ENCODE results near the gene TPSD1.
A peak's percentile ranks its signal among the peaks of the same experiment; 100 is the strongest.
"Not testable (repeated sequence)": the region's sequence is repeated elsewhere in the genome, so short reads cannot be mapped to it uniquely, and the experiment has no call there.

The TPSD1 gene

GRCh38 chr16:1283996-1284616, 28.2 kb downstream of the TPSD1 start:
- no peak for DNase-seq

DNA sequence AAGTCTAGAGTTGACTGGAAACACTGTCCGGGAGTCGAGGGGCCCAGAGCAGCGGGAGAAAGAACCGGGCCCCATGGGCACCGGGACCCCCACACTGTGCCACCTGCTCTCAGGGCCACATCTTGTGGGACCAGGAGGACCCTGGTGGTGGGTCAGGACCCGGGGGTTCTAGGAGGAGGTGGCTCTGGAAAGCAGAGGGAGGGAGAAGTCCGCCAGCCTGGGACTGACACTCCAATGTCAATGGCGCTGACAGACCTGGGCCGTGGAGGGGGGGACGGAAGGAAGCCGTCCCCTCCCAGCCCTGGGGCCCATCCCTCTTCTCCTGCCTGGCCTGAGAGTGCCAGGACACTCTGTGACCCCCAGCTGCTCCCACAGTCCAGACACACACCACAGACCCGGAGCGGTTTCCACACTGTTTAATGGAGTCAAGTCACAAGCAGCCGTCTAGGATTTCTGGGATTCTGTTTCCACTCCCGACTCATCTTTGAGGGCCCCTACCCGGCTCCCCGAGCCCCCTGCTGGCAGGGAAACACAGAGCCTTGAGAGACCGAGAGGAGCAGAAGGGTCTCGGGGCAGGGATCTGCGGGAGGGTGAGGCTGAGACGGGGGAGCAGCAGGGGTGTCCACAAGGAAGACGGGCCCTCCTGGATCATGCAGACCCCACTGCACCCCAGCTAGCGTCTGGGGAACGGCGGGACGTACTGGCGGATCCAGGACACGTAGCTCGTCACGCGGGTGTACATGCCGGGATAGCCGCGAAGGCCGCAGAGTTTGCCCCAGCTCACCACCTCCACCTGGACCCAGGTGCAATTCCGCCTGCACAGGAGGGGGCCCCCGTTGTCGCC, 30.0 kb downstream of the TPSD1 start:
- no peak for DNase-seq

- DNase-seq = no peak
Observed at GRCh38 chr16:1286513-1287094, 30.7 kb downstream of the TPSD1 start.

GRCh38 chr16:1287982-1288670, 32.3 kb downstream of the TPSD1 start:
- DNase-seq = no peak

GRCh38 chr16:1288813-1289476, 33.1 kb downstream of the TPSD1 start:
- DNase-seq = no peak

- DNase-seq = no peak
Observed at GRCh38 chr16:1289477-1289866, 33.6 kb downstream of the TPSD1 start.

DNA sequence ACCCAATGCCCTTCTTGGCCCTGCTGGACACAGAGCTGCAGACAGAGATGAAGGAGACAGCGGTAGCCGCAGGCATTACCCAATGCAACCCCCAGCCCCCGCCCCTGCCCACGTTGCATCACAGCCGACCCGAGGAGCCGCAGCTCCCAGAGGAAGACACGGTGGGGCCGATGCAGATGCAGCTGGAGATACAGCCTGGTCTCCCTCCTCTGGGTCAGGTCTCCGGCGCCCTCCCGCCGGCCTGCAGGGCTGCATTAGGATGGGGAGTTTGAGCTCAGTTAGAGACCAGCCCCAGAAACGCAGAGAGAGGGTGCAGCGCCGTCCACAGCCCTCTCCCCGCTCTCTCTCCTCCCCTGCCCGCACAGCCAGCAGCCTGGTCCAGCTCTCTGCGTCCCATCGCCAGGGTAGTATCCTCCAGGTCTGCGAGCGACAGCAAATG, 34.2 kb downstream of the TPSD1 start:
- no peak for DNase-seq

- peak; percentile 86 for DNase-seq
Observed at GRCh38 chr16:1290860-1291575, 35.1 kb downstream of the TPSD1 start.

DNA sequence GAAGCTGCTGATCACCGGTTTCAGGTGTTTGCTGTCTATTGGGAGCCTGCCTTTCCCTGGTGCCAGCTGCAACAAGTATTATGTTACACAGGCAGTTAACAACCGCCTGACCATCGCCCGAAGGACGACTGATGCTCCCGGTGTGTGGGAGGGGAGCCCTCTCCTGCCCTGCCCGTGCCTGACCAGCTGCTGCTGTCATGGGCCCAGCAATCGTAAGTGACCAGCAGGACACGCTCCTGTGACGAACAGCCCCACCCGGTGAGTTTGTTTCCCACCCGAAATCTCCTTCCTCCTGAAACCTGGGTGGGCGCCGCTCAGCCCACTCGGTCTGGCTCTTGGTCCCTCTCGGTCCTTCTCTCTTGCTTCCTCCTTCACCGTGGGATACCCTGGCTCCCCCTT, 35.7 kb downstream of the TPSD1 start:
- no peak for DNase-seq

GRCh38 chr16:1292208-1292607, 36.3 kb downstream of the TPSD1 start:
- not testable (repeated sequence) for DNase-seq

DNA sequence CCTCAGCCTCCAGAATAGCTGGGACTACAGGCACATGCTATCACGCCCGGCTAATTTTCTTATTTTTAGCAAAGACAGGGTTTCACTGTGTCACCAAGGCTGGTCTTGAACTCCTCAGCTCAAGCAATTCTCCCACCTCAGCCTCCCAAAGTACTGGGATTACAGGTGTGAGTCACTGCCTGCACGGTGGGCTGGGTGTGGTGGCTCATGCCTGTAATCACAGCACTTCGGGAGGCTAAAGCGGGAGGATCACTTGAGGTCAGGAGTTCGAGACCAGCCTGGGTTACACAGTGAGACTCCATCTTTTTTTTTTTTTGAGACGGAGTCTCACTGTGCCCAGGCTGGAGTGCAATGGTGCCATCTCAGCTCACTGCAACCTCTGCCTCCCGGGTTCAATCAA, 36.9 kb downstream of the TPSD1 start:
- DNase-seq = not testable (repeated sequence)

- no peak for DNase-seq
Observed at GRCh38 chr16:1293921-1294656, 38.2 kb downstream of the TPSD1 start.

- DNase-seq = no peak
Observed at GRCh38 chr16:1295465-1295864, 39.6 kb downstream of the TPSD1 start.

GRCh38 chr16:1296688-1297017, 40.8 kb downstream of the TPSD1 start:
- not testable (repeated sequence) for DNase-seq

GRCh38 chr16:1297018-1297696, 41.3 kb downstream of the TPSD1 start:
- no peak for DNase-seq

- DNase-seq = no peak
Observed at GRCh38 chr16:1298406-1298805, 42.5 kb downstream of the TPSD1 start.

- no peak for DNase-seq
Observed at GRCh38 chr16:1299012-1299867, 43.4 kb downstream of the TPSD1 start.

DNA sequence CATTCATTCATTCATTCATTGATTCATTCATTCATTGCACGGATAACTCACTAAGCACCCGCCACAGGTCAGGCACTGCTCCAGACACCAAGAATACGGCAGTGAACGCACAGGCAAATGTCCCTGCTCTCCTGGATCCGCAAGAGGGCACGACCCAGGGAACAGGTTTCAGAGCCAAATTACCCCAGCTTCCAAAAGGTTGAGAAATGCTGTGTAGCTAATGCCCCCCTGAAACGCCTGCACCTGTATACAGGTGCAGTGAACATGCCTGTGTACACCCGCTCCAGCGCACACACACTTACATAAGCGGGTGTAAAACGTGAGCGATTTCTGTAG, 44.0 kb downstream of the TPSD1 start:
- no peak for DNase-seq

- DNase-seq = no peak
Observed at GRCh38 chr16:1300664-1301476, 45.0 kb downstream of the TPSD1 start.
